Measurements from ENCODE around the gene CDKN2C. TPM values are rescaled to one million over a fixed set of nuclear protein-coding genes. Genes with fewer than 3 reads are reported as not detected.
A peak's percentile ranks its signal among the peaks of the same experiment; 100 is the strongest.

The CDKN2C gene
- total RNA-seq, 1 donor from 2014 or later = 3.3 TPM

DNA sequence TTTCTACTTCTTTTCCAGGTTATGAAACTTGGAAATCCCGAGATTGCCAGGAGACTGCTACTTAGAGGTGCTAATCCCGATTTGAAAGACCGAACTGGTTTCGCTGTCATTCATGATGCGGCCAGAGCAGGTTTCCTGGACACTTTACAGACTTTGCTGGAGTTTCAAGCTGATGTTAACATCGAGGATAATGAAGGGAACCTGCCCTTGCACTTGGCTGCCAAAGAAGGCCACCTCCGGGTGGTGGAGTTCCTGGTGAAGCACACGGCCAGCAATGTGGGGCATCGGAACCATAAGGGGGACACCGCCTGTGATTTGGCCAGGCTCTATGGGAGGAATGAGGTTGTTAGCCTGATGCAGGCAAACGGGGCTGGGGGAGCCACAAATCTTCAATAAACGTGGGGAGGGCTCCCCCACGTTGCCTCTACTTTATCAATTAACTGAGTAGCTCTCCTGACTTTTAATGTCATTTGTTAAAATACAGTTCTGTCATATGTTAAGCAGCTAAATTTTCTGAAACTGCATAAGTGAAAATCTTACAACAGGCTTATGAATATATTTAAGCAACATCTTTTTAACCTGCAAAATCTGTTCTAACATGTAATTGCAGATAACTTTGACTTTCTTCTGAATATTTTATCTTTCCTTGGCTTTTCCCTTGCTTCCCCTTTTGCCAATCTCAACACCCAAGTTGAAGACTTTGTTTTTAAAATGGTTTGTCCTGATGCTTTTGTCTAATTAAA, 4.0 kb downstream of the CDKN2C start:
- POLR2A ChIA-PET = interaction anchor here (0.6 to 1.2 kb wide), 2 partner anchors 14 to 531 kb away, joined by 3 read pairs; partner anchors contain the start of gene FAF1
- Mint-ChIP-seq H3K4me1 (peaks cover 30% of the 10 kb centered on the region), H3K9me3 (no peaks in the 10 kb centered on the region), H3K27me3 (peaks cover 18% of the 10 kb centered on the region), H3K36me3 (ENCODE audit: low read depth) (peaks cover 6% of the 10 kb centered on the region), H3K27ac (no peak overlapping the region), H3K4me3 (no peak overlapping the region)
- ATAC-seq (ENCODE audit: low read depth) = no peak
- CTCF ChIA-PET = no interaction called here
- intact Hi-C loops (cut with micrococcal nuclease) = loop anchor here (10.0 kb wide), 2 partner anchors 549 to 1731 kb away; partner anchors contain the start of gene DMRTA2
- TF ChIP-seq, protein P1, sequence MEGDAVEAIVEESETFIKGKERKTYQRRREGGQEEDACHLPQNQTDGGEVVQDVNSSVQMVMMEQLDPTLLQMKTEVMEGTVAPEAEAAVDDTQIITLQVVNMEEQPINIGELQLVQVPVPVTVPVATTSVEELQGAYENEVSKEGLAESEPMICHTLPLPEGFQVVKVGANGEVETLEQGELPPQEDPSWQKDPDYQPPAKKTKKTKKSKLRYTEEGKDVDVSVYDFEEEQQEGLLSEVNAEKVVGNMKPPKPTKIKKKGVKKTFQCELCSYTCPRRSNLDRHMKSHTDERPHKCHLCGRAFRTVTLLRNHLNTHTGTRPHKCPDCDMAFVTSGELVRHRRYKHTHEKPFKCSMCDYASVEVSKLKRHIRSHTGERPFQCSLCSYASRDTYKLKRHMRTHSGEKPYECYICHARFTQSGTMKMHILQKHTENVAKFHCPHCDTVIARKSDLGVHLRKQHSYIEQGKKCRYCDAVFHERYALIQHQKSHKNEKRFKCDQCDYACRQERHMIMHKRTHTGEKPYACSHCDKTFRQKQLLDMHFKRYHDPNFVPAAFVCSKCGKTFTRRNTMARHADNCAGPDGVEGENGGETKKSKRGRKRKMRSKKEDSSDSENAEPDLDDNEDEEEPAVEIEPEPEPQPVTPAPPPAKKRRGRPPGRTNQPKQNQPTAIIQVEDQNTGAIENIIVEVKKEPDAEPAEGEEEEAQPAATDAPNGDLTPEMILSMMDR (IDR thresholded peaks at IDR 0.05) = no peak
- no peak for DNase-seq

- ATAC-seq (ENCODE audit: low read depth) = no peak
- no peak overlapping the region for H3K4me3 Mint-ChIP-seq
- TF ChIP-seq, protein P1 (IDR thresholded peaks at IDR 0.05) = no peak
- ChIA-PET CTCF (no interaction called here), POLR2A (interaction anchor here (1.2 kb wide), 1 partner anchor 14 kb away, joined by 3 read pairs; the partner anchor contains the start of gene FAF1)
- peaks cover 18% of the 10 kb centered on the region for H3K27me3 Mint-ChIP-seq
- no peak overlapping the region for H3K27ac Mint-ChIP-seq
- H3K9me3 Mint-ChIP-seq = no peaks in the 10 kb centered on the region
- intact Hi-C loops (cut with micrococcal nuclease) = loop anchor here (10.0 kb wide), 2 partner anchors 550 to 1730 kb away; partner anchors contain the start of gene DMRTA2
- H3K4me1 Mint-ChIP-seq = peaks cover 33% of the 10 kb centered on the region
- peaks cover 6% of the 10 kb centered on the region for H3K36me3 Mint-ChIP-seq (ENCODE audit: low read depth)
- DNase-seq = no peak
Measured at GRCh38 chr1:50974618-50974935, 4.5 kb downstream of the CDKN2C start.

DNA sequence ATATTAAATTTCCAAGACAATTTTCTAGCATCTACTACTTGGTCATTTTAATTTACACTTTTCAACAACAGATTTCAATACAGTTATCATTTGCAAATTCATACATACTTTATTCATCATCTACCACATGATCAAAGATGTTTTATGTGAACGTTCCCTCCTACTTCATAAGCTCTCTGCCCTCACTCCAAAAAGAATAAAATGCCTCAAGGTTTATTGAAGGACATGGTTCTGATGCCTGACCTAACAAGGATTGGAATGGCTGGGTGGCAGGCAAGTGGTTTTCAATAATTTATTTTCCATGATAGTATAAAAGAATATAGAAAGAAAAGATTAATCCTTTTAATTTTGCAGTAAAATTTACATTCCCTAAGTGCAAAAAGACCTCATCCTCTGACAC, 5.4 kb downstream of the CDKN2C start:
- ATAC-seq (ENCODE audit: low read depth) (no peak), DNase-seq (no peak)
- ChIA-PET CTCF (no interaction called here), POLR2A (interaction anchor here (4.3 kb wide), 1 partner anchor 14 kb away, joined by 21 read pairs; the partner anchor contains the start of gene FAF1)
- Mint-ChIP-seq H3K4me3 (no peak overlapping the region), H3K27ac (no peak overlapping the region), H3K4me1 (peaks cover 27% of the 10 kb centered on the region), H3K9me3 (no peaks in the 10 kb centered on the region), H3K27me3 (peaks cover 18% of the 10 kb centered on the region), H3K36me3 (ENCODE audit: low read depth) (peaks cover 2% of the 10 kb centered on the region)
- TF ChIP-seq, protein P1 (IDR thresholded peaks at IDR 0.05) = no peak
- intact Hi-C loops (cut with micrococcal nuclease) = loop anchor here (10.0 kb wide), 2 partner anchors 551 to 1729 kb away; partner anchors contain the start of gene DMRTA2

DNA sequence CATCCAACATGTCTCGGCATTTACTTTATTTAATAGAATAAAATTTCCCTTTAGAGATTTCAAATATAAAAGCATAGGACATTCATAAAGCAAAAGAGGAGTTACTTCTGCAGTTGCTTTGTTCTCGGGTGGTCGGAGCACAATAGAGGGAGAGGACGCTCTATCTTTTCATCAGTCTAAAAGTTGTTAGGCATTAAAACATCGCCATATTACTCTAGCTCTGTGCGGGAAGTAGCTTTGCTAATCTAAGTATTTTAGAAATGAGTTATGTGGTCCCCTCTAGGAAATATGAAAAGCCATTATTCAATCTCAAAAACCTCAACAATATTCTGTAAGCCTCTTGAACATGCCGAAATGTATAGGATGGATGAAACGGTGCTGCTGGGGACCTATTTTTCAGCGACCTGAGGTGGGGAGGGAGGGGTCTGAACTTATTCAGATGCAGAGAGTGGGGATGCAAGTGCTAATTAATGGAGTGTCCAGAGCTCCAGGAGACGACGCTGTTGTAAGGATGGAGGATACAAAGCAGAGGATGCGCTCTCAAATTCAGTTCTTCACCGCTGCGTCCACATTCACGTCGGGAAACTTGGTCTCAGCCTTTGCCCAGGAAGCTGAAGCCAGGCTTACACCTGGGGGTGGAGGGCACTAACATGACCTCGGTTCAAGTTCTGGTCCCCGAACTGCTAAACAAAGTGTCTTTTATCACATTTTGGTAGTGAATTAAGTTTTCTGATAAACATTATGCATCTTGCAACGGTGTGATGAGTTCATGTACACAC, 6.3 kb downstream of the CDKN2C start:
- no peak for DNase-seq
- intact Hi-C loops (cut with micrococcal nuclease) = loop anchor here (10.0 kb wide), 2 partner anchors 551 to 1729 kb away; partner anchors contain the start of gene DMRTA2
- Mint-ChIP-seq H3K27me3 (peaks cover 18% of the 10 kb centered on the region), H3K27ac (peak overlapping the region; percentile 56), H3K4me1 (peaks cover 22% of the 10 kb centered on the region), H3K4me3 (peak overlapping the region; percentile 85), H3K9me3 (no peaks in the 10 kb centered on the region), H3K36me3 (ENCODE audit: low read depth) (peaks cover 2% of the 10 kb centered on the region)
- no peak for ATAC-seq (ENCODE audit: low read depth)
- TF ChIP-seq, protein P1 (IDR thresholded peaks at IDR 0.05) = no peak
- ChIA-PET CTCF (no interaction called here), POLR2A (interaction anchor here (0.6 to 4.3 kb wide), 3 partner anchors 8 to 1480 kb away, joined by 4 to 35 read pairs (median 21); partner anchors contain the start of gene FAF1)
